Measurements from ENCODE around the gene MYRF. TPM values are rescaled to one million over a fixed set of nuclear protein-coding genes. Genes with fewer than 3 reads are reported as not detected.

MYRF gene
- total RNA-seq, 1 donor from 2014 or later = 13.7 TPM

DNA sequence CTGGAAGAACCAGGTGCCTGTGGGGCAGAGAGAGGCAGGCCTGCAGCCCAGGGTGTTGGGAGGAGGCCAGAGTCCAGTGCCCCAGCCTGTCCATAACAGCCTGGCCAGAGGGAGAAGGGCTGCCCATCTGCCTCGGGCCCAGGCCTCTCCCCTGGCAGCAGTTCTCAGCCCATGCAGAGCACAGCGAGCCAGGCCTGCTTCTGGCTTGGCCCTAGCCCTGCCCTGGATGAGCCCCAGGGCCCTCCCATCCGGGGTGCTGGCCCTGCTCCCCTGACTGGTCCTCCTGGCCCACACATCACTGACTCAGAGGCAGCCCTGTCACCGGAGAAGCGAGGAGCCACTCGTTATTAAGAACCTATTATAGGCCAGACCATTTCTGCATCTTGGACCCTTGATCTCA lies 19.7 kb upstream of the MYRF start:
- no peaks in the 10 kb centered on the region for H3K36me3 ChIP-seq (ENCODE audit: control insufficient read depth, insufficient read depth, low read length)
- no peak overlapping the region for H3K4me3 ChIP-seq (ENCODE audit: low read depth, low read length)
- no peaks in the 10 kb centered on the region for H3K27me3 ChIP-seq (ENCODE audit: control insufficient read depth, insufficient read depth, low read length)
- TF ChIP-seq, protein P1, sequence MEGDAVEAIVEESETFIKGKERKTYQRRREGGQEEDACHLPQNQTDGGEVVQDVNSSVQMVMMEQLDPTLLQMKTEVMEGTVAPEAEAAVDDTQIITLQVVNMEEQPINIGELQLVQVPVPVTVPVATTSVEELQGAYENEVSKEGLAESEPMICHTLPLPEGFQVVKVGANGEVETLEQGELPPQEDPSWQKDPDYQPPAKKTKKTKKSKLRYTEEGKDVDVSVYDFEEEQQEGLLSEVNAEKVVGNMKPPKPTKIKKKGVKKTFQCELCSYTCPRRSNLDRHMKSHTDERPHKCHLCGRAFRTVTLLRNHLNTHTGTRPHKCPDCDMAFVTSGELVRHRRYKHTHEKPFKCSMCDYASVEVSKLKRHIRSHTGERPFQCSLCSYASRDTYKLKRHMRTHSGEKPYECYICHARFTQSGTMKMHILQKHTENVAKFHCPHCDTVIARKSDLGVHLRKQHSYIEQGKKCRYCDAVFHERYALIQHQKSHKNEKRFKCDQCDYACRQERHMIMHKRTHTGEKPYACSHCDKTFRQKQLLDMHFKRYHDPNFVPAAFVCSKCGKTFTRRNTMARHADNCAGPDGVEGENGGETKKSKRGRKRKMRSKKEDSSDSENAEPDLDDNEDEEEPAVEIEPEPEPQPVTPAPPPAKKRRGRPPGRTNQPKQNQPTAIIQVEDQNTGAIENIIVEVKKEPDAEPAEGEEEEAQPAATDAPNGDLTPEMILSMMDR (IDR thresholded peaks at IDR 0.05; ENCODE audit: insufficient read depth, low read length, poor library complexity, severe bottlenecking) = no peak
- no peak for DNase-seq (ENCODE audit: low read depth)

DNA sequence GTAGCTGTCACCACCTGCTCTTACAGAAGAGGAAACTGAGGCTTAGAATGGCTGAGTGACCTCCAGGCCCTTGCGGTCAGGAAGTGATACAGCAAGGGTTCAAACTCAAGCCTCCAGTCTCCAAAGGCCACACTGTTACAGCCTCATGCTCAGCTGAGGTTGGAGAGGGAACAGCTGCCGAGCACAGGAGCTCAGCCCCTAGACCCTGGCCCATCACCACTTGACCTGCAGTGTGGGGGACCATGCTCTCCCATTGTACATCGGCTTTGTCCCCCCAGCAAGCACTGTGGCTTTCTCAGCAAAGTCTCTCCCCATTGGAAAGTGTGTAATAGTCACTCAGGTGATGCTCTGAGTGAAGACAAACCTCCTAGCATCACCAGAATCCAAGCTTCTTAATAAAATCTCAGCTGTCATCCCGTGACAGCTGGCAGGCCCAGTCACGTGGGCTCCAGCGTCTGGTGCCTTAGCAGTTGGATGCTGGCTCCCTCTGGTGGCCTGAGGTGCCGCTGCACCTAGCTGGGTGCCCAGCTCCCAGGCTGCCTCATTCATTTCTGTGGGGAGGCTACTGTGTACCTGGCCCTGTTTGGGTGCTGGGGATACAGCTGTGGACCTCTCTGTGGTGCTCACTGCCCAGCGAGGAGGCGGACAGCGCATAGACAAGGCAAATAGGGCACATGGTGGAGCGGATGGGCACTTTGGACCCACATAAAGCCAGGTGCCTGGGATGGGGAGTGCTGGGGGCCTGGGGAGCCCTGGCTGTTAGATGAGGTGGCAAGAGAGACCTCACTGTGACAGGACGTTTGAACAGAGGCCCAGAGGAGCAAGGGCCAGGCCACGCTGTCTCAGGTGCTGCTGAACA lies 19.1 kb upstream of the MYRF start:
- DNase-seq (ENCODE audit: low read depth) = no peak
- H3K4me3 ChIP-seq (ENCODE audit: low read depth, low read length) = no peak overlapping the region
- H3K27me3 ChIP-seq (ENCODE audit: control insufficient read depth, insufficient read depth, low read length) = no peaks in the 10 kb centered on the region
- TF ChIP-seq, protein P1 (IDR thresholded peaks at IDR 0.05; ENCODE audit: insufficient read depth, low read length, poor library complexity, severe bottlenecking) = peak; percentile 99
- H3K36me3 ChIP-seq (ENCODE audit: control insufficient read depth, insufficient read depth, low read length) = no peaks in the 10 kb centered on the region

DNA sequence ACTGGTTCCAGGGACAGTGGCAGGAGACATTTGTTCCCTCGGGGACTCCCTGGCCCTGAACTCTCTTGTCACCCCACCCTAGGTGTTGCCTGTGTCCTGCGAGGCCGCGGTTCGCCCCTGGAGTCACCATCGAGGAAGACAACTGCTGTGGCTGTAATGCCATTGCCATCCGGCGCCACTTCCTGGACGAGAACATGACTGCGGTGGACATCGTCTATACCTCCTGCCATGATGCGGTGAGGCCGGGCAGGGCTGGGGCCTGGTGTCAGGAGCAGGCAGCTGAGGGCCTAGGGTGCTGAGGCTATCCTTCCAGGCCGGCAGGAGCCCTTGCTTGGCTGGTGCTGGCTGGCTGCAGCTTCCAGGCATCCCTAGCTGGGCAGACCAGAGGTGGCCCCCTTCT lies 17.7 kb upstream of the MYRF start:
- Histone ChIP-seq H3K36me3 (ENCODE audit: control insufficient read depth, insufficient read depth, low read length) (no peaks in the 10 kb centered on the region), H3K27me3 (ENCODE audit: control insufficient read depth, insufficient read depth, low read length) (no peaks in the 10 kb centered on the region), H3K4me3 (ENCODE audit: low read depth, low read length) (no peak overlapping the region)
- TF ChIP-seq, protein P1 (IDR thresholded peaks at IDR 0.05; ENCODE audit: insufficient read depth, low read length, poor library complexity, severe bottlenecking) = no peak
- no peak for DNase-seq (ENCODE audit: low read depth)

DNA sequence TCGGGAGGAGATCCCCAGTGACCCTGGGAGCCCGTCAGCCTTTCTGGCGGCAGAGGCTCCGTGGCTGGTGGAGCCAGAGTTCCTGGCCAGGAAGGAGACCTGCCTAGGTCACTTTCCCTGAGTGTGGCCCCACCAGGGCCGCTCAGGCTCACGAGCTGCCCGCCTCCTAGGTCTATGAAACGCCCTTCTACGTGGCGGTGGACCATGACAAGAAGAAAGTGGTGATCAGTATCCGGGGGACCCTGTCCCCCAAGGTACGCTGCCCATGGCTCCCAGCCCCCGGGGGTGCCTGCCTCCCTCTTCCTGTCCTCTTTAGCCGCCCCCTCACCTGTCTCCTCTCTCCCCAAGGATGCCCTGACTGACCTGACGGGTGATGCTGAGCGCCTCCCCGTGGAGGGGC lies 17.0 kb upstream of the MYRF start:
- Histone ChIP-seq H3K27me3 (ENCODE audit: control insufficient read depth, insufficient read depth, low read length) (no peaks in the 10 kb centered on the region), H3K36me3 (ENCODE audit: control insufficient read depth, insufficient read depth, low read length) (no peaks in the 10 kb centered on the region), H3K4me3 (ENCODE audit: low read depth, low read length) (no peak overlapping the region)
- TF ChIP-seq, protein P1 (IDR thresholded peaks at IDR 0.05; ENCODE audit: insufficient read depth, low read length, poor library complexity, severe bottlenecking) = no peak
- DNase-seq (ENCODE audit: low read depth) = no peak

DNA sequence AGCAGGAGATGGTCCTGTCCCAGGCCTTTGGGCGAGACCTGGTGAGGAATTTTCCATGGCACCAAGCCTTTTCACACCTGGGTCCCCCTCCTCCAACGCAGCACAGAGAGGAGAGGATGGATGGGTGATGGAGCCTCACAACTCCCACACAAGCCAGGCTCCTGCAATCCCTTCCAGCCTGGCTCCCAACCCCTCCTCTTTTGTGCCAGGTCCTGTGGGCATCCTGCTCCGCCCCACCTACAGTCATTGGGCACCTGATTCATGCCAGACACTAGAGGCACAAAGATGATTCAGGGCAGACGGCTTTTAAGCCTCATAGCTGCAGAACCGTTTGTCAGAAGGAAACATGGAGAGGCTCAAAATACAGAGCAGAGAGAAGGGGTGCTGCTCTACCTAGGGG lies 16.1 kb upstream of the MYRF start:
- DNase-seq (ENCODE audit: low read depth) = no peak
- no peaks in the 10 kb centered on the region for H3K27me3 ChIP-seq (ENCODE audit: control insufficient read depth, insufficient read depth, low read length)
- no peak overlapping the region for H3K4me3 ChIP-seq (ENCODE audit: low read depth, low read length)
- H3K36me3 ChIP-seq (ENCODE audit: control insufficient read depth, insufficient read depth, low read length) = no peaks in the 10 kb centered on the region
- TF ChIP-seq, protein P1 (IDR thresholded peaks at IDR 0.05; ENCODE audit: insufficient read depth, low read length, poor library complexity, severe bottlenecking) = no peak

DNA sequence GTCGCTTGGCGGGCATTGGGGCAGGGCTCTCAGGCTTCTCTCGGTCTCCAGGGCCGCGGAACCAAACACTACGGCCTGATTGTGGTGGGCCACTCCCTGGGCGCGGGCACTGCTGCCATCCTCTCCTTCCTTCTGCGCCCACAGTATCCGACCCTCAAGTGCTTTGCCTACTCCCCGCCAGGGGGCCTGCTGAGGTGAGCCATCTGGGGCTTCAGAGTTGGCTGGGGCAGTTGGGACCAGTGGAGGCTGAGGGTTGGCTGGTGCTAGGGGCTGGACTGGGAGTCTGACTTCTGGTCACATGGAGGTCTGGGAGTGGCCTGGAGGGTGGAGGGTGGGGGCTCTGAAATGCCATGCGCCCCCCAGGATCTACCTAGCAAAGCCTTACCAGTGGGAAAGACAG lies 15.3 kb upstream of the MYRF start:
- Histone ChIP-seq H3K27me3 (ENCODE audit: control insufficient read depth, insufficient read depth, low read length) (no peaks in the 10 kb centered on the region), H3K4me3 (ENCODE audit: low read depth, low read length) (no peak overlapping the region), H3K36me3 (ENCODE audit: control insufficient read depth, insufficient read depth, low read length) (no peaks in the 10 kb centered on the region)
- TF ChIP-seq, protein P1 (IDR thresholded peaks at IDR 0.05; ENCODE audit: insufficient read depth, low read length, poor library complexity, severe bottlenecking) = no peak
- no peak for DNase-seq (ENCODE audit: low read depth)

Data from kidney epithelial cell (primary cell).